ENCODE data around the gene SLC28A3.
"Not testable (repeated sequence)": the region's sequence is repeated elsewhere in the genome, so short reads cannot be mapped to it uniquely, and the experiment has no call there.

SLC28A3 gene

GRCh38 chr9:84340535-84340934 is at the start of gene SLC28A3:
TSS of gene SLC28A3 (minus strand) at chr9:84340758. CDS start at chr9:84340633, 125 bp downstream.
- Histone ChIP-seq H3K4me1 (ENCODE audit: insufficient read depth, low read length) (no peaks in the 10 kb centered on the region), H3K9me3 (ENCODE audit: low read length) (no peaks in the 10 kb centered on the region), H3K9ac (ENCODE audit: low read length) (no peak within 1 kb of the TSS), H3K4me3 (ENCODE audit: low read depth in 1 of 2, low read length in 2 of 2) (no peak within 1 kb of the TSS), H3K27ac (ENCODE audit: low read depth, low read length) (no peak within 1 kb of the TSS), H3K36me3 (ENCODE audit: insufficient read depth, low read length) (no peaks in the 10 kb centered on the region), H3K27me3 (ENCODE audit: control insufficient read depth in 1 of 2, insufficient read depth in 2 of 2, low read length in 2 of 2) (no peaks in the 10 kb centered on the region)

- not testable (repeated sequence) for H3K27ac ChIP-seq (ENCODE audit: low read depth, low read length); H3K27me3 ChIP-seq (ENCODE audit: control insufficient read depth in 1 of 2, insufficient read depth in 2 of 2, low read length in 2 of 2); H3K4me1 ChIP-seq (ENCODE audit: insufficient read depth, low read length); H3K9ac ChIP-seq (ENCODE audit: low read length); H3K9me3 ChIP-seq (ENCODE audit: low read length); H3K4me3 ChIP-seq (ENCODE audit: low read depth in 1 of 2, low read length in 2 of 2); H3K36me3 ChIP-seq (ENCODE audit: insufficient read depth, low read length)
Measured at GRCh38 chr9:84390254-84390653, 49.7 kb upstream of the SLC28A3 start.

- Histone ChIP-seq H3K4me3 (ENCODE audit: low read depth in 1 of 2, low read length in 2 of 2) (no peak overlapping the region), H3K27me3 (ENCODE audit: control insufficient read depth in 1 of 2, insufficient read depth in 2 of 2, low read length in 2 of 2) (no peaks in the 10 kb centered on the region), H3K4me1 (ENCODE audit: insufficient read depth, low read length) (no peaks in the 10 kb centered on the region), H3K27ac (ENCODE audit: low read depth, low read length) (no peak overlapping the region), H3K9ac (ENCODE audit: low read length) (no peak overlapping the region), H3K36me3 (ENCODE audit: insufficient read depth, low read length) (no peaks in the 10 kb centered on the region), H3K9me3 (ENCODE audit: low read length) (no peaks in the 10 kb centered on the region)
Measured at GRCh38 chr9:84387821-84388220, 47.3 kb upstream of the SLC28A3 start.

GRCh38 chr9:84386753-84387152 is 46.2 kb upstream of the SLC28A3 start:
- H3K27me3 ChIP-seq (ENCODE audit: control insufficient read depth in 1 of 2, insufficient read depth in 2 of 2, low read length in 2 of 2), result no peaks in the 10 kb centered on the region
- no peaks in the 10 kb centered on the region for H3K36me3 ChIP-seq (ENCODE audit: insufficient read depth, low read length)

GRCh38 chr9:84385386-84386040 is 45.0 kb upstream of the SLC28A3 start:
- Histone ChIP-seq H3K9ac (ENCODE audit: low read length) (no peak overlapping the region), H3K4me1 (ENCODE audit: insufficient read depth, low read length) (no peaks in the 10 kb centered on the region), H3K27me3 (ENCODE audit: control insufficient read depth in 1 of 2, insufficient read depth in 2 of 2, low read length in 2 of 2) (no peaks in the 10 kb centered on the region), H3K36me3 (ENCODE audit: insufficient read depth, low read length) (no peaks in the 10 kb centered on the region), H3K4me3 (ENCODE audit: low read depth in 1 of 2, low read length in 2 of 2) (no peak overlapping the region), H3K9me3 (ENCODE audit: low read length) (no peaks in the 10 kb centered on the region), H3K27ac (ENCODE audit: low read depth, low read length) (no peak overlapping the region)

More at GRCh38 chr9:84386753-84387152, 46.2 kb upstream of the SLC28A3 start:
- Histone ChIP-seq H3K9ac (ENCODE audit: low read length) (no peak overlapping the region), H3K4me3 (ENCODE audit: low read depth in 1 of 2, low read length in 2 of 2) (no peak overlapping the region), H3K9me3 (ENCODE audit: low read length) (no peaks in the 10 kb centered on the region), H3K27ac (ENCODE audit: low read depth, low read length) (no peak overlapping the region), H3K4me1 (ENCODE audit: insufficient read depth, low read length) (no peaks in the 10 kb centered on the region)

- no peaks in the 10 kb centered on the region for H3K9me3 ChIP-seq (ENCODE audit: low read length)
- H3K36me3 ChIP-seq (ENCODE audit: insufficient read depth, low read length), result no peaks in the 10 kb centered on the region
- H3K27me3 ChIP-seq (ENCODE audit: control insufficient read depth in 1 of 2, insufficient read depth in 2 of 2, low read length in 2 of 2), result no peaks in the 10 kb centered on the region
- no peak overlapping the region for H3K27ac ChIP-seq (ENCODE audit: low read depth, low read length)
- no peak overlapping the region for H3K9ac ChIP-seq (ENCODE audit: low read length)
- H3K4me3 ChIP-seq (ENCODE audit: low read depth in 1 of 2, low read length in 2 of 2), result no peak overlapping the region
- no peaks in the 10 kb centered on the region for H3K4me1 ChIP-seq (ENCODE audit: insufficient read depth, low read length)
Measured at GRCh38 chr9:84384617-84385016, 44.1 kb upstream of the SLC28A3 start.

- Histone ChIP-seq H3K4me1 (ENCODE audit: insufficient read depth, low read length) (no peaks in the 10 kb centered on the region), H3K27ac (ENCODE audit: low read depth, low read length) (no peak overlapping the region), H3K36me3 (ENCODE audit: insufficient read depth, low read length) (no peaks in the 10 kb centered on the region), H3K4me3 (ENCODE audit: low read depth in 1 of 2, low read length in 2 of 2) (no peak overlapping the region), H3K9me3 (ENCODE audit: low read length) (no peaks in the 10 kb centered on the region), H3K27me3 (ENCODE audit: control insufficient read depth in 1 of 2, insufficient read depth in 2 of 2, low read length in 2 of 2) (no peaks in the 10 kb centered on the region), H3K9ac (ENCODE audit: low read length) (no peak overlapping the region)
Measured at GRCh38 chr9:84383178-84383577, 42.6 kb upstream of the SLC28A3 start.

- Histone ChIP-seq H3K36me3 (ENCODE audit: insufficient read depth, low read length) (no peaks in the 10 kb centered on the region), H3K4me1 (ENCODE audit: insufficient read depth, low read length) (no peaks in the 10 kb centered on the region), H3K27me3 (ENCODE audit: control insufficient read depth in 1 of 2, insufficient read depth in 2 of 2, low read length in 2 of 2) (no peaks in the 10 kb centered on the region), H3K9ac (ENCODE audit: low read length) (no peak overlapping the region), H3K27ac (ENCODE audit: low read depth, low read length) (no peak overlapping the region), H3K4me3 (ENCODE audit: low read depth in 1 of 2, low read length in 2 of 2) (no peak overlapping the region), H3K9me3 (ENCODE audit: low read length) (no peaks in the 10 kb centered on the region)
Measured at GRCh38 chr9:84382720-84383119, 42.2 kb upstream of the SLC28A3 start.

- no peaks in the 10 kb centered on the region for H3K4me1 ChIP-seq (ENCODE audit: insufficient read depth, low read length)
- H3K27ac ChIP-seq (ENCODE audit: low read depth, low read length), result no peak overlapping the region
- no peaks in the 10 kb centered on the region for H3K9me3 ChIP-seq (ENCODE audit: low read length)
- no peaks in the 10 kb centered on the region for H3K27me3 ChIP-seq (ENCODE audit: control insufficient read depth in 1 of 2, insufficient read depth in 2 of 2, low read length in 2 of 2)
- H3K4me3 ChIP-seq (ENCODE audit: low read depth in 1 of 2, low read length in 2 of 2), result no peak overlapping the region
- no peaks in the 10 kb centered on the region for H3K36me3 ChIP-seq (ENCODE audit: insufficient read depth, low read length)
- H3K9ac ChIP-seq (ENCODE audit: low read length), result no peak overlapping the region
Measured at GRCh38 chr9:84381508-84381907, 41.0 kb upstream of the SLC28A3 start.

GRCh38 chr9:84379740-84380139 is 39.2 kb upstream of the SLC28A3 start:
- Histone ChIP-seq H3K4me3 (ENCODE audit: low read depth in 1 of 2, low read length in 2 of 2) (no peak overlapping the region), H3K9ac (ENCODE audit: low read length) (no peak overlapping the region), H3K36me3 (ENCODE audit: insufficient read depth, low read length) (no peaks in the 10 kb centered on the region), H3K4me1 (ENCODE audit: insufficient read depth, low read length) (no peaks in the 10 kb centered on the region), H3K27ac (ENCODE audit: low read depth, low read length) (no peak overlapping the region), H3K9me3 (ENCODE audit: low read length) (no peaks in the 10 kb centered on the region), H3K27me3 (ENCODE audit: control insufficient read depth in 1 of 2, insufficient read depth in 2 of 2, low read length in 2 of 2) (no peaks in the 10 kb centered on the region)

GRCh38 chr9:84375954-84376353 is 35.4 kb upstream of the SLC28A3 start:
- Histone ChIP-seq H3K27me3 (ENCODE audit: control insufficient read depth in 1 of 2, insufficient read depth in 2 of 2, low read length in 2 of 2) (no peaks in the 10 kb centered on the region), H3K27ac (ENCODE audit: low read depth, low read length) (no peak overlapping the region), H3K4me1 (ENCODE audit: insufficient read depth, low read length) (no peaks in the 10 kb centered on the region), H3K36me3 (ENCODE audit: insufficient read depth, low read length) (no peaks in the 10 kb centered on the region), H3K9ac (ENCODE audit: low read length) (no peak overlapping the region), H3K9me3 (ENCODE audit: low read length) (no peaks in the 10 kb centered on the region), H3K4me3 (ENCODE audit: low read depth in 1 of 2, low read length in 2 of 2) (no peak overlapping the region)

GRCh38 chr9:84374516-84374915 is 34.0 kb upstream of the SLC28A3 start:
- Histone ChIP-seq H3K27ac (ENCODE audit: low read depth, low read length) (no peak overlapping the region), H3K9ac (ENCODE audit: low read length) (no peak overlapping the region), H3K27me3 (ENCODE audit: control insufficient read depth in 1 of 2, insufficient read depth in 2 of 2, low read length in 2 of 2) (no peaks in the 10 kb centered on the region), H3K9me3 (ENCODE audit: low read length) (no peaks in the 10 kb centered on the region), H3K4me3 (ENCODE audit: low read depth in 1 of 2, low read length in 2 of 2) (no peak overlapping the region), H3K36me3 (ENCODE audit: insufficient read depth, low read length) (no peaks in the 10 kb centered on the region), H3K4me1 (ENCODE audit: insufficient read depth, low read length) (no peaks in the 10 kb centered on the region)
